HG03103 (cell line): Measurements from ENCODE around the gene DEFB132.
A peak's percentile ranks its signal among the peaks of the same experiment; 100 is the strongest.

Experiments used
- ATAC-seq: cut with Tn5 transposase; IDR thresholded peaks from one replicate; pipeline ENCODE4 v1.9.1; 2021; ENCODE audit warnings: low read depth; ENCODE audit not compliant: unreplicated experiment

Gene DEFB132

GRCh38 chr20:259981-260380 lies 2.5 kb downstream of the DEFB132 start:
- ATAC-seq, result no peak

- no peak for ATAC-seq
These were observed 6.2 kb downstream of the DEFB132 start for GRCh38 chr20:263701-264100.

GRCh38 chr20:266596-267562 lies 9.4 kb downstream of the DEFB132 start:
- peak; percentile 78 for ATAC-seq

GRCh38 chr20:270517-270916 lies 13.0 kb downstream of the DEFB132 start:
- no peak for ATAC-seq

GRCh38 chr20:271069-271468 lies 13.5 kb downstream of the DEFB132 start:
- no peak for ATAC-seq

- ATAC-seq, result no peak
These were observed 14.0 kb downstream of the DEFB132 start for GRCh38 chr20:271528-271927.

GRCh38 chr20:272718-273117 lies 15.2 kb downstream of the DEFB132 start:
- ATAC-seq, result no peak

GRCh38 chr20:273884-274283 lies 16.4 kb downstream of the DEFB132 start:
- no peak for ATAC-seq

GRCh38 chr20:275791-276190 lies 18.3 kb downstream of the DEFB132 start:
- no peak for ATAC-seq

GRCh38 chr20:276620-277495 lies 19.3 kb downstream of the DEFB132 start:
- ATAC-seq, result no peak

- no peak for ATAC-seq
These were observed 19.9 kb downstream of the DEFB132 start for GRCh38 chr20:277496-277781.

- no peak for ATAC-seq
These were observed 20.7 kb downstream of the DEFB132 start for GRCh38 chr20:278181-278580.

GRCh38 chr20:278607-279571 lies 21.4 kb downstream of the DEFB132 start:
- no peak for ATAC-seq

GRCh38 chr20:284172-284571 lies 26.6 kb downstream of the DEFB132 start:
- ATAC-seq, result no peak

GRCh38 chr20:286508-286907 lies 29.0 kb downstream of the DEFB132 start:
- ATAC-seq, result no peak

GRCh38 chr20:288956-289692 lies 31.6 kb downstream of the DEFB132 start:
- ATAC-seq, result no peak

- no peak for ATAC-seq
These were observed 32.2 kb downstream of the DEFB132 start for GRCh38 chr20:289693-290083.

GRCh38 chr20:290084-290831 lies 32.7 kb downstream of the DEFB132 start, which contains the start of gene C20orf96:
Gene C20orf96 (minus strand): TSS chr20:290750. CDS start chr20:290610, 140 bp downstream.
- ATAC-seq, result peak; percentile 63

GRCh38 chr20:294602-295001 lies 37.1 kb downstream of the DEFB132 start:
- no peak for ATAC-seq
